Measurements from ENCODE around the gene APOM.

APOM gene

DNA sequence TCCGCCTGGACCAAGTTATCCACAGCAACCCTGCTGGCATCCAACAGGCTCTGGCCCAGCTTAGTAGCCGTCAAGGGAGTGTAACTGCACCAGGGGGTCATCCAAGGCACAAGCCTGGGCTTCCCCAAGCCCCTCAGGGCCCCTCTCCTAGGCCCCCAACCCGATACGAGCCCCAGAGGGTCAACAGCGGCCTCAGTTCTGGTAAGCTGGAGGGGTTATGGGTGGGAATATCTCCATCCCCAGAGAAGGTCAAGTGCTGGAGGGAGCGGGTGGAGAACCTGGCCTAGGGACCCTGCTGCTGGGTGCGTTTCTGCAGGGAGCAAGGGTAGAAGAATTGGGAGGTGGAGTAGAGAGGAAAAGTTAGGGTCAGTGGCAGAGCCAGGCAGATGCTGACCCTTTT is 22.2 kb upstream of the APOM start:
- Histone ChIP-seq H3K27me3 (ENCODE audit: control insufficient read depth, insufficient read depth, low read length) (no peaks in the 10 kb centered on the region), H3K36me3 (ENCODE audit: control insufficient read depth, insufficient read depth, low read length) (peaks cover 12% of the 10 kb centered on the region), H3K4me1 (ENCODE audit: control insufficient read depth, insufficient read depth, low read length) (no peaks in the 10 kb centered on the region), H3K9ac (ENCODE audit: low read length) (no peak overlapping the region), H3K4me3 (ENCODE audit: low read length) (no peak overlapping the region), H3K9me3 (ENCODE audit: control insufficient read depth, low read length) (no peaks in the 10 kb centered on the region)

DNA sequence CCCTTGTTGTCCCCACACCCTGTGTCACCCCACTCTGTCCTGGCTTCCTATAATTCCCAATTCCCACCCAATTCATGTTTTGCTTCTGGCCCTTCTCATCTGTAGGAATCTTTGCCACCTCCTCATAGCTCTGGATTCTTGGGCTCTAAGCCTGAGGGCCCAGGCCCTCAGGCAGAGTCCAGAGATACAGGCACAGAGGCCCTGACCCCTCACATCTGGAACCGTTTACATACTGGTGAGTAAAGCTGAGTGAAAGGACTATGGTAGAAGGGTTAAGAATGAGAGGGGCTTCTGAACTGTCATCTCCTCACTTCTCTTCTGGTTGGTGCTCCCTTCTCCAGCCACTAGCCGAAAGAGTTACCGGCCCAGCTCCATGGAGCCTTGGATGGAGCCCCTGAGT is 21.6 kb upstream of the APOM start:
- Histone ChIP-seq H3K27me3 (ENCODE audit: control insufficient read depth, insufficient read depth, low read length) (no peaks in the 10 kb centered on the region), H3K4me3 (ENCODE audit: low read length) (no peak overlapping the region), H3K36me3 (ENCODE audit: control insufficient read depth, insufficient read depth, low read length) (peaks cover 13% of the 10 kb centered on the region), H3K9me3 (ENCODE audit: control insufficient read depth, low read length) (no peaks in the 10 kb centered on the region), H3K4me1 (ENCODE audit: control insufficient read depth, insufficient read depth, low read length) (no peaks in the 10 kb centered on the region), H3K9ac (ENCODE audit: low read length) (no peak overlapping the region)

DNA sequence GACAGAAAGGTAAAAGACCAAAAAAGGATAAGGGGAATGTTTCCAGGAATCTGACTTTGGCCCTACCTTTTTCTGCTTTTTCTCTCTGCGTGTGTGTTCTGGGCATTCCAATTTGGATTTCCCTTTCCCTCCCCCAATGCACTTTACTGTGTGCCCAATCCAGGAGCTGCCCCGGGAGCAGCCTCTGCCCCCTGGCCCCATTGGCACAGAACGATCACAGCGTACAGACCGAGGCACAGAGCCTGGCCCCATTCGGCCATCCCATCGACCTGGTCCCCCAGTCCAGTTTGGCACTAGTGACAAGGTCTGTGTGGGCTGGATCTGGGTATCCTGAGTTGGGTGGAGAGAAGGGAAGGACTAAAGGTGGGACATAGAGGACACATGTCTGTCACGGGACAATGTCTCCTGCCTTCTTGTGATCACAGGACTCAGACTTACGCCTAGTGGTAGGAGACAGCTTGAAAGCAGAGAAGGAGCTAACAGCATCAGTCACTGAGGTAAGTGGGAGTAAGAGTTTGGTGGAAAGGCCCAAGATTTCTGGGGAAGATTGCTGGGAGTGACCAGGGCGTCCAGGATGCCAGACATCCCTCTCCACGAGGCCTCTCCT is 20.6 kb upstream of the APOM start:
- no peaks in the 10 kb centered on the region for H3K27me3 ChIP-seq (ENCODE audit: control insufficient read depth, insufficient read depth, low read length)
- no peak overlapping the region for H3K4me3 ChIP-seq (ENCODE audit: low read length)
- no peaks in the 10 kb centered on the region for H3K4me1 ChIP-seq (ENCODE audit: control insufficient read depth, insufficient read depth, low read length)
- no peaks in the 10 kb centered on the region for H3K9me3 ChIP-seq (ENCODE audit: control insufficient read depth, low read length)
- no peak overlapping the region for H3K9ac ChIP-seq (ENCODE audit: low read length)
- peaks cover 22% of the 10 kb centered on the region for H3K36me3 ChIP-seq (ENCODE audit: control insufficient read depth, insufficient read depth, low read length)

DNA sequence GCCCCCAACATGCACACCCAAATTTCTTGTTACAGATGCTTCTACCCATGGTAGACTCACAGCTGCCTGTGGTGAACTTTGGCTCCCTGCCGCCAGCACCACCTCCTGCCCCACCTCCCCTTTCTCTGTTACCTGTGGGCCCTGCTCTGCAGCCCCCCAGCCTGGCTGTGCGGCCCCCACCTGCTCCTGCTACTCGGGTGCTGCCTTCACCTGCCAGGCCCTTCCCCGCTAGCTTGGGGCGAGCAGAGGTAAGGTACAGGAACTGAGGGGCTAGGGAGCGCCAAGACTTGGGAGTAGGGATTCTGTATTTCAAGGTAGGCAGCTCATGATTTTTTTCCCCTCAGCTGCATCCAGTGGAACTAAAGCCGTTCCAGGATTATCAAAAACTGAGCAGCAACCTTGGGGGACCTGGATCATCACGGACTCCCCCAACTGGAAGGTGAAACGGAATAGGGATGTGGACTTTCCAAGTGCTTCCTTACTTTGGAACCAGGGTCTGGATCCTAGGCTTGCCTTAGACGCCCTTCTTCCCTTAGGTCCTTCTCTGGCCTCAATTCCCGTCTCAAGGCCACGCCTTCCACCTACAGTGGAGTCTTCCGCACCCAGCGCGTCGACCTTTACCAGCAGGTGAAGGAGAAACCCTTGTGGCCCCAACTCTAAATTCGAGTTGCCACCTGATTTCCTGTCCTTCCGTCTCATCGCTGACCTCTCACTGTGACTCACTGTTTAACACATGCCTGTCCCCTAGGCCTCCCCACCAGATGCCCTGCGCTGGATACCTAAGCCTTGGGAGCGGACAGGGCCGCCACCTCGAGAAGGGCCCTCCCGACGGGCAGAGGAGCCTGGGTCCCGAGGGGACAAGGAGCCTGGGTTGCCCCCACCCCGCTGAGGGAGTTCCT is 18.7 kb upstream of the APOM start:
- H3K27me3 ChIP-seq (ENCODE audit: control insufficient read depth, insufficient read depth, low read length), result no peaks in the 10 kb centered on the region
- H3K9ac ChIP-seq (ENCODE audit: low read length), result no peak overlapping the region
- no peaks in the 10 kb centered on the region for H3K9me3 ChIP-seq (ENCODE audit: control insufficient read depth, low read length)
- H3K4me3 ChIP-seq (ENCODE audit: low read length), result no peak overlapping the region
- no peaks in the 10 kb centered on the region for H3K4me1 ChIP-seq (ENCODE audit: control insufficient read depth, insufficient read depth, low read length)
- H3K36me3 ChIP-seq (ENCODE audit: control insufficient read depth, insufficient read depth, low read length), result peaks cover 20% of the 10 kb centered on the region

GRCh38 chr6:31639043-31639442 is 16.7 kb upstream of the APOM start:
- no peak overlapping the region for H3K4me3 ChIP-seq (ENCODE audit: low read length)
- no peaks in the 10 kb centered on the region for H3K27me3 ChIP-seq (ENCODE audit: control insufficient read depth, insufficient read depth, low read length)
- H3K36me3 ChIP-seq (ENCODE audit: control insufficient read depth, insufficient read depth, low read length), result peaks cover 22% of the 10 kb centered on the region
- H3K9ac ChIP-seq (ENCODE audit: low read length), result no peak overlapping the region
- H3K4me1 ChIP-seq (ENCODE audit: control insufficient read depth, insufficient read depth, low read length), result no peaks in the 10 kb centered on the region
- H3K9me3 ChIP-seq (ENCODE audit: control insufficient read depth, low read length), result no peaks in the 10 kb centered on the region

- peaks cover 25% of the 10 kb centered on the region for H3K36me3 ChIP-seq (ENCODE audit: control insufficient read depth, insufficient read depth, low read length)
- H3K4me1 ChIP-seq (ENCODE audit: control insufficient read depth, insufficient read depth, low read length), result no peaks in the 10 kb centered on the region
- H3K9ac ChIP-seq (ENCODE audit: low read length), result no peak overlapping the region
- H3K9me3 ChIP-seq (ENCODE audit: control insufficient read depth, low read length), result no peaks in the 10 kb centered on the region
- no peak overlapping the region for H3K4me3 ChIP-seq (ENCODE audit: low read length)
- H3K27me3 ChIP-seq (ENCODE audit: control insufficient read depth, insufficient read depth, low read length), result no peaks in the 10 kb centered on the region
These were observed 16.2 kb upstream of the APOM start for GRCh38 chr6:31639449-31639861.

GRCh38 chr6:31640612-31641011 is 15.1 kb upstream of the APOM start:
- H3K9ac ChIP-seq (ENCODE audit: low read length), result no peak overlapping the region
- H3K9me3 ChIP-seq (ENCODE audit: control insufficient read depth, low read length), result no peaks in the 10 kb centered on the region
- no peaks in the 10 kb centered on the region for H3K27me3 ChIP-seq (ENCODE audit: control insufficient read depth, insufficient read depth, low read length)
- H3K4me1 ChIP-seq (ENCODE audit: control insufficient read depth, insufficient read depth, low read length), result no peaks in the 10 kb centered on the region
- no peak overlapping the region for H3K4me3 ChIP-seq (ENCODE audit: low read length)
- peaks cover 35% of the 10 kb centered on the region for H3K36me3 ChIP-seq (ENCODE audit: control insufficient read depth, insufficient read depth, low read length)

GRCh38 chr6:31641370-31641769 is 14.3 kb upstream of the APOM start:
- Histone ChIP-seq H3K36me3 (ENCODE audit: control insufficient read depth, insufficient read depth, low read length) (peaks cover 37% of the 10 kb centered on the region), H3K27me3 (ENCODE audit: control insufficient read depth, insufficient read depth, low read length) (no peaks in the 10 kb centered on the region), H3K9me3 (ENCODE audit: control insufficient read depth, low read length) (no peaks in the 10 kb centered on the region), H3K4me3 (ENCODE audit: low read length) (no peak overlapping the region), H3K4me1 (ENCODE audit: control insufficient read depth, insufficient read depth, low read length) (no peaks in the 10 kb centered on the region), H3K9ac (ENCODE audit: low read length) (no peak overlapping the region)

- no peak overlapping the region for H3K4me3 ChIP-seq (ENCODE audit: low read length)
- H3K9me3 ChIP-seq (ENCODE audit: control insufficient read depth, low read length), result no peaks in the 10 kb centered on the region
- H3K27me3 ChIP-seq (ENCODE audit: control insufficient read depth, insufficient read depth, low read length), result no peaks in the 10 kb centered on the region
- no peak overlapping the region for H3K9ac ChIP-seq (ENCODE audit: low read length)
- no peaks in the 10 kb centered on the region for H3K4me1 ChIP-seq (ENCODE audit: control insufficient read depth, insufficient read depth, low read length)
- H3K36me3 ChIP-seq (ENCODE audit: control insufficient read depth, insufficient read depth, low read length), result peaks cover 42% of the 10 kb centered on the region
These were observed 12.7 kb upstream of the APOM start for GRCh38 chr6:31642798-31643570.

- H3K9ac ChIP-seq (ENCODE audit: low read length), result no peak overlapping the region
- no peak overlapping the region for H3K4me3 ChIP-seq (ENCODE audit: low read length)
- H3K27me3 ChIP-seq (ENCODE audit: control insufficient read depth, insufficient read depth, low read length), result no peaks in the 10 kb centered on the region
- no peaks in the 10 kb centered on the region for H3K9me3 ChIP-seq (ENCODE audit: control insufficient read depth, low read length)
- peaks cover 49% of the 10 kb centered on the region for H3K36me3 ChIP-seq (ENCODE audit: control insufficient read depth, insufficient read depth, low read length)
- H3K4me1 ChIP-seq (ENCODE audit: control insufficient read depth, insufficient read depth, low read length), result no peaks in the 10 kb centered on the region
These were observed 11.8 kb upstream of the APOM start for GRCh38 chr6:31643818-31644454.

DNA sequence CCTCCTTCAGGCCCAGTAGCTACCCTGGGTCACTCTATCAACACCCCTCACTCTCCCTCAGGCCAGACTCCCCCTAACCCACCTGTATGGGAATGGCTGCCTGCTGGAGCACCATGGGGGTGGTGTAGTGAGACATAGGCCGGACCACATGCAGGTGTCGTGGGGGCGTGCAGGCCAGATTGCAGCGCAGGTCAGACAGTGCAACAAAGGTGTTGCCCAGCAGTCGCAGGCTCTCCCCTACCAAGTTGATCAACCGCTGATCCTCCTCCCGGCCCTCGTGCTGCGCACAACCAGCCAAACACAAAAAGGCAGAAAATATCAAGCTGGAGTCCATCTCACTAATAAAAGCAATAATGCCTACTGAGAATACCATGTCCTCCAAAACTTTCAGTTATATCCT is 10.4 kb upstream of the APOM start:
- H3K9me3 ChIP-seq (ENCODE audit: control insufficient read depth, low read length), result no peaks in the 10 kb centered on the region
- H3K36me3 ChIP-seq (ENCODE audit: control insufficient read depth, insufficient read depth, low read length), result peaks cover 41% of the 10 kb centered on the region
- H3K9ac ChIP-seq (ENCODE audit: low read length), result no peak overlapping the region
- no peaks in the 10 kb centered on the region for H3K27me3 ChIP-seq (ENCODE audit: control insufficient read depth, insufficient read depth, low read length)
- no peaks in the 10 kb centered on the region for H3K4me1 ChIP-seq (ENCODE audit: control insufficient read depth, insufficient read depth, low read length)
- no peak overlapping the region for H3K4me3 ChIP-seq (ENCODE audit: low read length)

All from mucosa of stomach (tissue), 1 donor.